Adrenal gland (tissue), 5 donors: ENCODE results near the gene XCL2.

ENCODE experiments used
- POLR2A ChIP-seq, 2 donors: fragments of 450-650 bp; IDR thresholded peaks; one replicate each; pipeline ENCODE4 v1.6.1; 2017; ENCODE audit warnings: antibody characterized with exemption in 2 of 2, mild to moderate bottlenecking in 2 of 2, moderate library complexity in 1 of 2
- TF ChIP-seq, protein P1 (sequence below), 6 experiments: fragments of 450-650 bp in 4 of 6; fragments of 200-600 bp in 2 of 6; sonication (generic) in 1 of 6; IDR thresholded peaks; 1 replicate in 5 of 6; 2 replicates in 1 of 6; pipeline versions ENCODE4 v1.5.1 to v1.8.0; 2016 to 2021; ENCODE audit warnings: antibody characterized with exemption in 6 of 6, mild to moderate bottlenecking in 2 of 6, moderate library complexity in 1 of 6
- donor health status: DM: no; HTN: no; CAD: no.

GRCh38 chr1:168582688-168583336 lies 39.0 kb upstream of the XCL2 start:
- TF ChIP-seq, protein P1, sequence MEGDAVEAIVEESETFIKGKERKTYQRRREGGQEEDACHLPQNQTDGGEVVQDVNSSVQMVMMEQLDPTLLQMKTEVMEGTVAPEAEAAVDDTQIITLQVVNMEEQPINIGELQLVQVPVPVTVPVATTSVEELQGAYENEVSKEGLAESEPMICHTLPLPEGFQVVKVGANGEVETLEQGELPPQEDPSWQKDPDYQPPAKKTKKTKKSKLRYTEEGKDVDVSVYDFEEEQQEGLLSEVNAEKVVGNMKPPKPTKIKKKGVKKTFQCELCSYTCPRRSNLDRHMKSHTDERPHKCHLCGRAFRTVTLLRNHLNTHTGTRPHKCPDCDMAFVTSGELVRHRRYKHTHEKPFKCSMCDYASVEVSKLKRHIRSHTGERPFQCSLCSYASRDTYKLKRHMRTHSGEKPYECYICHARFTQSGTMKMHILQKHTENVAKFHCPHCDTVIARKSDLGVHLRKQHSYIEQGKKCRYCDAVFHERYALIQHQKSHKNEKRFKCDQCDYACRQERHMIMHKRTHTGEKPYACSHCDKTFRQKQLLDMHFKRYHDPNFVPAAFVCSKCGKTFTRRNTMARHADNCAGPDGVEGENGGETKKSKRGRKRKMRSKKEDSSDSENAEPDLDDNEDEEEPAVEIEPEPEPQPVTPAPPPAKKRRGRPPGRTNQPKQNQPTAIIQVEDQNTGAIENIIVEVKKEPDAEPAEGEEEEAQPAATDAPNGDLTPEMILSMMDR (IDR thresholded peaks at IDR 0.05) = no peak
- no peak for TF ChIP-seq POLR2A (IDR thresholded peaks at IDR 0.05)
